Cardiac atrium fibroblast (primary cell): ENCODE measurements around the gene PTPRZ1. TPM values are rescaled to one million over a fixed set of nuclear protein-coding genes. Genes with fewer than 3 reads are reported as not detected.

Source experiments
- total RNA-seq: library from RNA; depleted of rRNA; stranded (reverse); fragments of >200 nt; gene quantifications from 2 replicates; pipeline ENCODE4 v1.2.3, GENCODE V29; 2015

PTPRZ1 gene
- total RNA-seq = 0.18 TPM in 1 of 2 replicates, not detected in the other

DNA sequence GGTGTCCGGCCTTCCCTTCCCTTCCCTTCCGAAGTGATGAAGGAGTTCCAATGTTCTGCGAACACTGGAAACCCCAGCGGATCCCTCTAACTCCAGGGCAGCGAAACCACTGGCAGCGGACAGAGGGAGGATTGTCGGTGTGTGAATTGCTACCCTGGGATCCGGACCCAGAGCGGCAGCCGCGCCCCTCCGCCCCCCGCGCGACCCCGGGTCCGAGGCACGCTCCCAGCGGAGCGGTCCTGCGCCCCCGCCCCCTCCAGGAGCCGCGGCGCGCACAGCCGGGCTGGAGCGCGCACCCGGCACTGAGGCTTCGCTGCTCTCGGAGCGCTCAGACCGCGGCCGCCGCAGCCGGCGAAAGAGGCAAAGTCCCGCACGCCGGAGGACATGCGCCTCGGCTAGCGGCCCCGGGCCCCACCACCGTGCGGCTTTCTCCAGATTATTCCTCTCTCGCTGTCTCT, at the start of gene PTPRZ1:
Gene PTPRZ1, plus strand, starts transcription at position 331 of the 458 bp plus-strand sequence. CDS start 339 bp downstream, outside the sequence.

